MCF 10A (cell line): ENCODE results near the gene CALHM5. TPM values are rescaled to one million over a fixed set of nuclear protein-coding genes. Genes with fewer than 3 reads are reported as not detected.
"Not testable (repeated sequence)": the region's sequence is repeated elsewhere in the genome, so short reads cannot be mapped to it uniquely, and the experiment has no call there.

Experiments
- BruUV-seq: library from RNA; stranded (reverse); fragments of 400-500 nt; replicated peaks from 2 replicates; lab custom pipeline; 2021; lab: Mats Ljungman, UMichigan
- CTCF ChIA-PET: fragments of 300-600 bp; sonication (Branson Sonifier 250); formaldehyde crosslinking; extraction: SDS; loops from one replicate; lab custom pipeline; 2021; ENCODE audit warnings: antibody characterized with exemption, inconsistent platforms; lab: Yijun Ruan, JAX
- POLR2A ChIA-PET: fragments of 300-600, 350-650 bp; sonication (Branson Sonifier 250); formaldehyde crosslinking; extraction: SDS; loops from one replicate; lab custom pipeline; 2020; ENCODE audit warnings: antibody characterized with exemption, inconsistent platforms; lab: Yijun Ruan, JAX
- DNase-seq: peaks from one replicate; pipeline ENCODE4 v3.0.0-alpha.2; 2018; ENCODE audit not compliant: unreplicated experiment
- H3K27ac Mint-ChIP-seq: one replicate; pipeline ENCODE4 v1.8.0; 2022; ENCODE audit warnings: mild to moderate bottlenecking, low read depth, mixed read lengths; ENCODE audit not compliant: unreplicated experiment
- H3K27me3 Mint-ChIP-seq: one replicate; pipeline ENCODE4 v1.8.0; 2022; ENCODE audit warnings: mixed read lengths; ENCODE audit not compliant: insufficient read depth, unreplicated experiment
- H3K36me3 Mint-ChIP-seq: one replicate; pipeline ENCODE4 v1.8.0; 2022; ENCODE audit warnings: mild to moderate bottlenecking, moderate library complexity, mixed read lengths; ENCODE audit not compliant: insufficient read depth, unreplicated experiment
- H3K4me1 Mint-ChIP-seq: one replicate; pipeline ENCODE4 v1.8.0; 2022; ENCODE audit warnings: mixed read lengths; ENCODE audit not compliant: insufficient read depth, unreplicated experiment
- H3K4me3 Mint-ChIP-seq: one replicate; pipeline ENCODE4 v1.8.0; 2022; ENCODE audit warnings: mild to moderate bottlenecking, moderate library complexity, mixed read lengths; ENCODE audit not compliant: unreplicated experiment
- H3K9me3 Mint-ChIP-seq: one replicate; pipeline ENCODE4 v1.8.0; 2022; ENCODE audit warnings: mixed read lengths; ENCODE audit not compliant: unreplicated experiment
- CTCF ChIP-seq: fragments of 200-600 bp; IDR thresholded peaks from one replicate; pipeline ENCODE4 v1.8.0; 2022; ENCODE audit warnings: antibody characterized with exemption, mild to moderate bottlenecking; ENCODE audit not compliant: unreplicated experiment
- intact Hi-C: fragments of 100-400 bp; cut with micrococcal nuclease; formaldehyde crosslinking; loops from 2 replicates; pipeline ENCODE4 v1.14.1; 2022
- total RNA-seq: library from RNA; stranded (reverse); gene quantifications from 2 replicates; pipeline ENCODE4 v1.2.3, GENCODE V29; 2022

Gene CALHM5
- total RNA-seq, 1 experiment from 2014 or later, result not detected

DNA sequence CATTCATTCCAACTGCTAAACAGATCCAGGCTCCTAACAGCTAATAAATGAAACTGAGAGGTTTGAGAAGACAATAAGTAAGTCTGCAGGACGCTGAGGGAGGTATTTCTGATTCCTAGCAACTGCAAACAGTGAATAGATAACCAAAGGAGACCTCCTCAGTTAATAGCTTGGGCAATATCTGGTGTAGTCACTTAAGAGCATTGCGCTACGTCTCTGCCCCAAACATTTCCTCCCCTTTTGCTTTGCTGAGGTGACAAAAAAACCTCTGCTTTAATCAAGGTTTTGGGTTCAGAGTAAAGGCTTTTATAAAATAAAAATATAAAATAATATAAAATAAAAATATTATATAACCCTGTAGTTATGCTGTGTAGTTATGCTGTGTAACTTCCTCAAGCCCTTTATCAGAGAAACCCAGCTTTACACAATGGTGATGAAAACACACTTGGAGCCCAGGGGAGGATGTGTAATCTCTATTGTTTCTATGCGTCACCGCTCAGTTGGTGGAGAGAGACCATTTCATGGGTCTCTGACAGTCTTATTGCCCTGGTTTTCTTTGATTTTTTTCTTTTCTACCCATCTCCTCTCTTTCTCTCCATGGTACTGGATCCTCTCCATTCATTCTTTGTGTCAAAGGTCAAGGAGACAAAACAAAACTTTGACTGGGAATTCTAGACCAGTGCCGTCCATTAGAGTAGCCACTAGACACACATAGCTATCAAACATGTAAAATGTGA is 18.9 kb upstream of the CALHM5 start:
- no TSS peak for BruUV-seq
- H3K4me3 Mint-ChIP-seq, result no peak overlapping the region
- no peaks in the 10 kb centered on the region for H3K4me1 Mint-ChIP-seq
- H3K9me3 Mint-ChIP-seq, result no peaks in the 10 kb centered on the region
- no peak for TF ChIP-seq CTCF
- CTCF ChIA-PET, result interaction anchor here (0.7 to 0.8 kb wide), 3 partner anchors 23 to 121 kb away, joined by 3 to 6 read pairs (median 3); partner anchors contain the start of gene DSE
- H3K36me3 Mint-ChIP-seq, result no peaks in the 10 kb centered on the region
- H3K27me3 Mint-ChIP-seq, result no peaks in the 10 kb centered on the region
- POLR2A ChIA-PET, result interaction anchor here (0.7 kb wide), 1 partner anchor 41 kb away, joined by 3 read pairs; no protein-coding TSS in a partner anchor
- DNase-seq, result no peak
- H3K27ac Mint-ChIP-seq, result no peak overlapping the region
- intact Hi-C loops, result no loop called here

DNA sequence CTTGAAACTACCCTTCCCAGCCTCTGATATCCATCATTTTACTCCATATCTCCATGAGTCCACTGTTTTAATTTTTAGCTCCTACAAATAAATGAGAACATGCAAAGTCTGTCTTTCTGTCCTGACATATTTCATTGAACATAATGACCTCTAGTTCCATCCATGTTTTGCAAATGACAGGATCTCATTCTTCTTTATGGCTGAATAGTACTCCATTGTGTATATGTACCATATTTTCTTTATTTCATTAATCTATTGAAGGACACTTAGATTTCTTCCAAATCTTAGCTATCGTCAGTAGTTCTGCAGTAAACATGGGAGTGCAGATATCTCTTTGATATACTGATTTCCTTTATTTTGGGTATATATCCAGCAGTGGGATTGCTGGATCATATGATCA is 16.3 kb upstream of the CALHM5 start:
- H3K27me3 Mint-ChIP-seq, H3K27ac Mint-ChIP-seq, H3K4me1 Mint-ChIP-seq, H3K4me3 Mint-ChIP-seq, H3K36me3 Mint-ChIP-seq, DNase-seq, POLR2A ChIA-PET, intact Hi-C loops, H3K9me3 Mint-ChIP-seq, BruUV-seq: not testable (repeated sequence)
- CTCF ChIA-PET, result interaction anchor here (0.7 kb wide), 1 partner anchor 227 kb away, joined by 4 read pairs; no protein-coding TSS in a partner anchor

- TF ChIP-seq CTCF, result no peak
- H3K27ac Mint-ChIP-seq, result no peak overlapping the region
- no peak for DNase-seq
- H3K9me3 Mint-ChIP-seq, result peaks cover 5% of the 10 kb centered on the region
- H3K4me1 Mint-ChIP-seq, result peaks cover 5% of the 10 kb centered on the region
- no peaks in the 10 kb centered on the region for H3K36me3 Mint-ChIP-seq
- ChIA-PET CTCF (interaction anchor here (0.6 to 1.5 kb wide), 9 partner anchors 14 to 228 kb away, joined by 3 to 4 read pairs (median 3); no protein-coding TSS in a partner anchor), POLR2A (no interaction called here)
- H3K27me3 Mint-ChIP-seq, result no peaks in the 10 kb centered on the region
- intact Hi-C loops, result no loop called here
- H3K4me3 Mint-ChIP-seq, result no peak overlapping the region
- no TSS peak for BruUV-seq
Measured at GRCh38 chr6:116497113-116497676, 14.2 kb upstream of the CALHM5 start.

DNA sequence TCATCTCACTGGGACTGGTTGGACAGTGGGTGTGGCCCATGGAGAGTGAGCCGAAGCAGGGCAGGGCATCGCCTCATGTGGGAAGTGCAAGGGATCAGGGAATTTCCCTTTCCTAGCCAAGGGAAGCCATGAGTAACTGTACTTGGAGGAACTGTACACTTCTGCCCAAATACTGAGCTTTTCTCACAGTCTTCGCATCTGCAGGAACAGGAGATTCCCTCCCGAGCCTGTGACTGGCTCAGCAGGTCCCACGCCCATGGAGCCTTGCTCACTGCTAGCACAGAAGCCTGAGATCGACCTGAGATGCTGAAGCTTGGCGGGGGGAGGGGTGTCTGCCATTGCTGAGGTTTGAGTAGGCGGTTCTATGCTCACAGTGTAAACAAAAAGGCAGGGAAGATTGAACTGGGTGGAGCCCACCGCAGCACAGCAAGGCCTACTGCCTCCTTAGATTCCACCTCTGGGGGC is 10.4 kb upstream of the CALHM5 start:
- BruUV-seq, result no TSS peak
- no peaks in the 10 kb centered on the region for H3K27me3 Mint-ChIP-seq

More for the DNA sequence above, 10.4 kb upstream of the CALHM5 start:
- TF ChIP-seq CTCF, result no peak
- H3K4me1 Mint-ChIP-seq, result peaks cover 5% of the 10 kb centered on the region
- DNase-seq, result peak; percentile 57
- intact Hi-C loops, result no loop called here
- no peak overlapping the region for H3K4me3 Mint-ChIP-seq
- no peak overlapping the region for H3K27ac Mint-ChIP-seq
- H3K9me3 Mint-ChIP-seq, result peaks cover 8% of the 10 kb centered on the region
- ChIA-PET POLR2A (interaction anchor here (0.7 kb wide), 1 partner anchor 22 kb away, joined by 3 read pairs; no protein-coding TSS in a partner anchor), CTCF (interaction anchor here (0.7 to 1.2 kb wide), 6 partner anchors 32 to 467 kb away, joined by 3 read pairs; no protein-coding TSS in a partner anchor)
- no peaks in the 10 kb centered on the region for H3K36me3 Mint-ChIP-seq
